Parathyroid adenoma (tissue), 2 donors: ENCODE results near the gene UCN2.
"Not testable (repeated sequence)": the region's sequence is repeated elsewhere in the genome, so short reads cannot be mapped to it uniquely, and the experiment has no call there.

Source experiments
- H2AFZ ChIP-seq: fragments of 300-600 bp; sonication (generic); one replicate; pipeline ENCODE4 v1.7.0; 2017; ENCODE audit warnings: antibody characterized with exemption, mild to moderate bottlenecking
- H3K27ac ChIP-seq: fragments of 300-600 bp; sonication (generic); one replicate; pipeline ENCODE4 v1.7.0; 2017
- H3K27me3 ChIP-seq: fragments of 300-600 bp; sonication (generic); one replicate; pipeline ENCODE4 v1.7.0; 2017; ENCODE audit warnings: low read length; ENCODE audit not compliant: control insufficient read depth, insufficient read depth
- H3K36me3 ChIP-seq: fragments of 300-600 bp; sonication (generic); one replicate; pipeline ENCODE4 v1.7.0; 2017; ENCODE audit warnings: low read length; ENCODE audit not compliant: control insufficient read depth, insufficient read depth
- H3K4me1 ChIP-seq: fragments of 300-600 bp; sonication (generic); one replicate; pipeline ENCODE4 v1.7.0; 2017; ENCODE audit warnings: control low read depth
- H3K4me2 ChIP-seq: fragments of 300-600 bp; sonication (generic); one replicate; pipeline ENCODE4 v1.7.0; 2017; ENCODE audit warnings: low read length
- H3K4me3 ChIP-seq: fragments of 300-600 bp; sonication (generic); one replicate; pipeline ENCODE4 v1.7.0; 2017; ENCODE audit warnings: low read depth, low read length
- H3K79me2 ChIP-seq: fragments of 300-600 bp; sonication (generic); one replicate; pipeline ENCODE4 v1.7.0; 2017; ENCODE audit warnings: control low read depth
- H3K9ac ChIP-seq: fragments of 300-600 bp; sonication (generic); one replicate; pipeline ENCODE4 v1.7.0; 2017; ENCODE audit warnings: mild to moderate bottlenecking
- H3K9me3 ChIP-seq: fragments of 300-600 bp; sonication (generic); one replicate; pipeline ENCODE4 v1.7.0; 2017; ENCODE audit warnings: low read length; ENCODE audit not compliant: control insufficient read depth
- TF ChIP-seq, protein P1 (sequence below): fragments of 300-600 bp; sonication (generic); IDR thresholded peaks from one replicate; pipeline ENCODE4 v1.7.0; 2017; ENCODE audit warnings: antibody characterized with exemption, mild to moderate bottlenecking
- donor health status: primary hyperparathyroidism.

UCN2 gene

DNA sequence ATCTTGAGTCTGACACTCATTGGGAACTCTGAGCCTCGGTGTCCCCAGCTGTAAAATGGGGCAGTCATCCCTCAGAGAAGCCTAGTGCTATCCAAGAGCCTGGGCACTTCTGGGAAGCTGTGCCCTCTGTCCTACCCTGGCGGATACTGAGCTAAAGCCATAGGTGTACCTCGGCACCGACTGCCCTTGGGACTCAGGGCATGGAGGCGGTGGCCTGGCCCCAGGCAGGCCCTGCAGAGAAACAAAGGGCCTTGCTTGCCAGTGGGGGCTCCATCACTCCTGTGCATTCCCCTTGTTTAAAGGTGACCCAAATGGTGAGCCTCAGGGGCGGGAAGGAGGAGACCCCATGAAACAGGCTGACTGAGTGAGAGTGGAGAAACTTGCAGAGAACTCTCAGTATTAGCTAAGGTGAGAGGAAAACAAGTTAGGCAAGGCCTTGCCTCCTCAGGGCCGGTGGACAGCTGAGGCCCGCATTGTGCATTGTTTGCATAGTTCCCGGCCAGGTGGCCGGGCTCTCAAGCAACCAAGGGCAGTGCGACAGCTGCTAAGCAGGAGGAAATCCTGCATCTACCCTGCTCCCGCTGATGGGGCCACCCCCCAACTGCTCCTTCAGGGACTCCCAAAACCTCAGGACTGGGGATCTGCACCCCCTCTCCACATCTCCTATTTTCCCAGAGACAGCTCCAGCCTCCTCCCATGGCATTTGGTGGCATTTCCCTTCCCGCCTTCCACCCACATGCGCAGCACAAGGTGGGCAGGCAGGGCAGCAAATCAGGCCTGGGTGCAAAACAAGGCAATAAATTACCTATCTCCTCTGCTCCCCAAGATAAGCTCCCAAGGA is 11.2 kb downstream of the UCN2 start:
- Histone ChIP-seq H3K9ac (no peak overlapping the region), H3K27ac (peak overlapping the region; percentile 73), H3K79me2 (peaks cover 10% of the 10 kb centered on the region), H3K4me1 (peaks cover 18% of the 10 kb centered on the region), H2AFZ (peak overlapping the region; percentile 65), H3K4me2 (no peak overlapping the region), H3K36me3 (no peaks in the 10 kb centered on the region), H3K27me3 (no peaks in the 10 kb centered on the region), H3K9me3 (no peaks in the 10 kb centered on the region), H3K4me3 (no peak overlapping the region)
- TF ChIP-seq, protein P1, sequence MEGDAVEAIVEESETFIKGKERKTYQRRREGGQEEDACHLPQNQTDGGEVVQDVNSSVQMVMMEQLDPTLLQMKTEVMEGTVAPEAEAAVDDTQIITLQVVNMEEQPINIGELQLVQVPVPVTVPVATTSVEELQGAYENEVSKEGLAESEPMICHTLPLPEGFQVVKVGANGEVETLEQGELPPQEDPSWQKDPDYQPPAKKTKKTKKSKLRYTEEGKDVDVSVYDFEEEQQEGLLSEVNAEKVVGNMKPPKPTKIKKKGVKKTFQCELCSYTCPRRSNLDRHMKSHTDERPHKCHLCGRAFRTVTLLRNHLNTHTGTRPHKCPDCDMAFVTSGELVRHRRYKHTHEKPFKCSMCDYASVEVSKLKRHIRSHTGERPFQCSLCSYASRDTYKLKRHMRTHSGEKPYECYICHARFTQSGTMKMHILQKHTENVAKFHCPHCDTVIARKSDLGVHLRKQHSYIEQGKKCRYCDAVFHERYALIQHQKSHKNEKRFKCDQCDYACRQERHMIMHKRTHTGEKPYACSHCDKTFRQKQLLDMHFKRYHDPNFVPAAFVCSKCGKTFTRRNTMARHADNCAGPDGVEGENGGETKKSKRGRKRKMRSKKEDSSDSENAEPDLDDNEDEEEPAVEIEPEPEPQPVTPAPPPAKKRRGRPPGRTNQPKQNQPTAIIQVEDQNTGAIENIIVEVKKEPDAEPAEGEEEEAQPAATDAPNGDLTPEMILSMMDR, result no peak

DNA sequence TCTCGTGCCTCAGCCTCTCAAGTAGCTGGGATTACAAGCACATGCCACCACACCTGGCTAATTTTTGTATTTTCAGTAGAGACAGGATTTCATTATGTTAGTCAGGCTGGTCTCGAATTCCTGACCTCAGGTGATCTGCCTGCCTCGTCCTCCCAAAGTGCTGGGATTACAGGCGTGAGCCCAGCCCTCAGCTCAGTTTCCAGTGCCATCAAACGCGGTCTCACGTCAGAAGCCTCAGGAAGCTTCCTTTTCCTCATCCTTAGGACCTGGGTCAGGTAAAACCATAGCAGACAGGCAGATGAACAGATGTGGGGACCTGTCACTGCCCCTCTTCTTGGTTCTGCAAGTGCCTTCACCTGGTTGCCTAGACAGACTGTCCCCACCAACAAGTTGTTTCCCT is 11.9 kb downstream of the UCN2 start:
- H3K27ac ChIP-seq, H2AFZ ChIP-seq, H3K9me3 ChIP-seq, H3K27me3 ChIP-seq, H3K4me3 ChIP-seq, H3K79me2 ChIP-seq, H3K36me3 ChIP-seq, H3K9ac ChIP-seq, H3K4me2 ChIP-seq: not testable (repeated sequence)
- peaks cover 18% of the 10 kb centered on the region for H3K4me1 ChIP-seq

DNA sequence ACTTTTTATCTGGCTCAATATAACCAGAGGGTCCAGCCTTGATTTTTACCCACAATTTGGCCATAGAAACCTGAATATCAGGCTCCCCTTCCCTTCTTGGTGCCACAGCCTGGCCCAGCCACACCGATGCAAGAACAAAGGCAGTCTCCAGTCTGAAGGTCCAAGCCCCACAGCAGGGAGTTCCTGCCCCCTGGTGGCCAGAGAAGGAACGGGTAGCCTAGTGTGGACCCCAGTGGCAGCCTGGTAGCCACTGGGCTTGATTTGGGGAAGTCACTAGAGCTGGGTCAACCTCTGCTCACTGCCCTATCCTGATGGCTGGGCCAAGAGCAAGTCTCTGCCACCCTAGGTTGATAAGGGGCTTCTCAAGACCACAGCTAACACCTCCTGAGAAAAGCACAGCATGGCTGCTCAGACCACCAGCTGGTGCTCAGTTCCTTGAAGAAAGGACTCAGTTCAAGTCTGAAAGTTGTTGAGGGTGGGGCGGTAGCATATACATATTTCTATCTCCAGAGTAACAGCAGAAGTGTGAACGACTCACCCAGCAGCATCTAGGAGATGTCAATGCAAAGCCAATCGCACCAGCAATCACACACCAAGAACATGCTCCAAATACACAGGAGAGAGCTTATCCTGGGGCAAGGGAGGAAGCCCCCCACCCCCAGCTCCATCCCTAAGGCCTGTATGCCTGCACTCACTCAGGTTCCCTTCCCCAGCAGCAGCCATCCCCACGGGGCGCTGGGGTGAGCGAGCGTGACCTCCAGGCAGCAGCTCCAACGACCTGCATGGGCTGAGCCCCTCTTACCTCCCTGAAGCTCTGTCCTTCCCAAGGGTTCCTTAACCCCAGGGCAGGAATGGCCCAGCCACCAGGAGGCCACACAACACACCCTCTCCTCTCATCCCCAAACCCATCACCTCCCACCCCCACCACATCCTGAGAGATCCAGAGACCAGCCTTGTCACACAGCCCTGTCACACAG is 14.6 kb downstream of the UCN2 start:
- Histone ChIP-seq H3K4me2 (no peak overlapping the region), H2AFZ (no peak overlapping the region), H3K27me3 (no peaks in the 10 kb centered on the region), H3K79me2 (peaks cover 10% of the 10 kb centered on the region), H3K9me3 (no peaks in the 10 kb centered on the region), H3K4me1 (peaks cover 14% of the 10 kb centered on the region), H3K4me3 (no peak overlapping the region), H3K36me3 (no peaks in the 10 kb centered on the region), H3K27ac (no peak overlapping the region), H3K9ac (no peak overlapping the region)
- TF ChIP-seq, protein P1, result peak; percentile 95

DNA sequence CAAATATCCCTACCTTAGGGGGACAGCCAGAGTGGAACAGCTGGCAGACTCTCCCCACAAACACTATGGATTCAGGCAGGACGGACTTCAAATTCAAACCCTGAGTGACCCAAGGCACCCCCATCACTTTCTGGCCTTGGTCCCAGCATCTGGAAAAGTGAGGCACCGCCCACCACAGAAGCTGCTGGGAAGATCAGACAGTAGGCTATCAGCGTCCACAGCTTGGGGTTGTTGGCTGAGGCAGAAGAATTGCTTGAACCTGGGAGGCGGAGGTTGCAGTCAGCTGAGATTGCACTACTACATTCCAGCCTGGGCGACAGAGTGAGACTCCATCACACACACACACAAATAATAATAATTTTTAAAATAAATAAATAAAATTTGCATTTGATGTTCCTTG is 15.5 kb downstream of the UCN2 start:
- no peaks in the 10 kb centered on the region for H3K27me3 ChIP-seq
- H3K9ac ChIP-seq, result no peak overlapping the region
- no peaks in the 10 kb centered on the region for H3K36me3 ChIP-seq
- TF ChIP-seq, protein P1, result no peak
- H3K27ac ChIP-seq, result no peak overlapping the region
- H3K79me2 ChIP-seq, result peaks cover 10% of the 10 kb centered on the region
- no peak overlapping the region for H3K4me2 ChIP-seq
- H3K4me1 ChIP-seq, result peaks cover 14% of the 10 kb centered on the region
- H3K4me3 ChIP-seq, result no peak overlapping the region
- no peak overlapping the region for H2AFZ ChIP-seq
- no peaks in the 10 kb centered on the region for H3K9me3 ChIP-seq

DNA sequence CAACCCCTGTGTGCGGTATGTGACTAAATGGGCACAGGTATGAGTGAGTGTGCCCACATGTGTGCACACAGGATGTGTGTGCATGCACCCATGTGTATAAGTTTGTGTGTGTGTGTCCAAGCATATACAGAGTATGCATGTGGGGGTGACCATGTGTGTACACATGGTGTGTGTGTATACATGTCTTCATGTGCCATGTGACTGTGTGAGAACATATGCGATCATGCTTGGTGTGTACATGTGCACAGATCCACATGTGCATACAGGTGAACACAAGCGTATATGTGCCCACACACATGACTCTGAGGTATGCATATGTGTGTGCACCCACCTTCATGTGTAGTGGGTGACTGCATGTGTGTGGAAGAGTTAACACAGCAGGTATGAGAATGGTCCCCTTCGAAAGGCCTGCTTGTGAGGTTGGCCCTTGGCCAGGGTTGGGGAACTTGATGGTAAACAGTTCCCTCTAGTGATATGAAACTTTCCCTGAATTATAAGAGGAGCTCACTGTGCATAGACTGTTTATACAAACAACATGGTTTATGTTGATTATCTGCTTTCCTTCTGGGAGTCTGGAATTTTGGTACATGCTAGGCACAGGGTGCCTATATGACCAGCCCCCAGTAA is 17.3 kb downstream of the UCN2 start:
- no peak overlapping the region for H3K9ac ChIP-seq

More for the DNA sequence above, 17.3 kb downstream of the UCN2 start:
- H3K9me3 ChIP-seq, result no peaks in the 10 kb centered on the region
- H3K79me2 ChIP-seq, result peaks cover 4% of the 10 kb centered on the region
- H3K27me3 ChIP-seq, result no peaks in the 10 kb centered on the region
- H3K4me3 ChIP-seq, result no peak overlapping the region
- H3K4me1 ChIP-seq, result peaks cover 3% of the 10 kb centered on the region
- no peak overlapping the region for H2AFZ ChIP-seq
- no peak overlapping the region for H3K4me2 ChIP-seq
- TF ChIP-seq, protein P1, result no peak
- H3K27ac ChIP-seq, result no peak overlapping the region
- H3K36me3 ChIP-seq, result no peaks in the 10 kb centered on the region
